H1 (cell line): ENCODE measurements around the gene UCKL1. TPM values are rescaled to one million over a fixed set of nuclear protein-coding genes. Genes with fewer than 3 reads are reported as not detected.

Experiments
- CTCF ChIA-PET: fragments of 300-600 bp; sonication (Branson Sonifier 250); formaldehyde crosslinking; loops from one replicate; lab custom pipeline; 2021; ENCODE audit not compliant: partially characterized antibody; lab: Charles Lee
- POLR2A ChIA-PET: fragments of 300-600 bp; sonication (Branson Sonifier 250); formaldehyde crosslinking; loops from one replicate; lab custom pipeline; 2021; ENCODE audit warnings: inconsistent platforms; ENCODE audit not compliant: partially characterized antibody; lab: Charles Lee
- DNase-seq, 2 experiments: peaks; one replicate each; pipeline versions ENCODE4 v3.0.0 to v3.0.0-alpha.2; 2010 to 2022; ENCODE audit warnings: low spot score in 2 of 2, low read depth in 1 of 2, mixed read lengths in 1 of 2
- FAIRE-seq: peaks from 2 replicates; lab custom pipeline; 2011; peaks lifted over from hg19 to GRCh38; lab: Jason Lieb, UNC
- H2AFZ ChIP-seq: 2 replicates; pipeline ENCODE4 v1.8.1; 2012; ENCODE audit warnings: low read length, inconsistent platforms
- H2AK5ac ChIP-seq: 2 replicates; pipeline ENCODE4 v1.6.1; 2013; ENCODE audit warnings: low read depth, low read length
- H2BK120ac ChIP-seq: replicated peaks from 2 replicates; pipeline ENCODE3; 2013; ENCODE audit warnings: low read depth, low read length, inconsistent platforms
- H2BK12ac ChIP-seq: 2 replicates; pipeline ENCODE4 v1.6.1; 2013; ENCODE audit warnings: low read depth, low read length
- H2BK15ac ChIP-seq: 2 replicates; pipeline ENCODE4 v1.6.1; 2013; ENCODE audit warnings: low read length
- H2BK20ac ChIP-seq: 2 replicates; pipeline ENCODE4 v1.6.1; 2013; ENCODE audit warnings: low read length
- H2BK5ac ChIP-seq: 2 replicates; pipeline ENCODE4 v1.6.1; 2013; ENCODE audit warnings: low read depth, low read length
- H3K14ac ChIP-seq: 2 replicates; pipeline ENCODE4 v1.6.1; 2013; ENCODE audit warnings: inconsistent platforms; ENCODE audit not compliant: insufficient read length
- H3K18ac ChIP-seq: 2 replicates; pipeline ENCODE4 v1.6.1; 2013; ENCODE audit warnings: low read length; ENCODE audit errors: extremely low read depth
- H3K23ac ChIP-seq: 2 replicates; pipeline ENCODE4 v1.6.1; 2013; ENCODE audit warnings: inconsistent platforms; ENCODE audit not compliant: insufficient read length
- H3K23me2 ChIP-seq: 2 replicates; pipeline ENCODE4 v1.6.1; 2013; ENCODE audit warnings: low read depth, low read length
- H3K27ac ChIP-seq: 2 replicates; pipeline ENCODE4 v1.6.1; 2011; ENCODE audit warnings: low read depth, low read length, inconsistent platforms
- H3K27me3 ChIP-seq, 4 experiments: replicated peaks in 1 of 4; 1 replicate in 1 of 4; 2 replicates in 3 of 4; pipeline versions ENCODE4 v1.6.1 to v1.8.1; 2011 to 2013; ENCODE audit warnings: low read length in 3 of 4, mild to moderate bottlenecking in 3 of 4, inconsistent platforms in 2 of 4, mixed read lengths in 2 of 4, moderate library complexity in 1 of 4; ENCODE audit not compliant: control insufficient read depth in 3 of 4, insufficient read depth in 3 of 4; ENCODE audit errors: extremely low read depth in 1 of 4
- H3K36me3 ChIP-seq, 4 experiments: 2 replicates each; pipeline versions ENCODE4 v1.6.1 to v1.8.1; 2011 to 2013; ENCODE audit warnings: mild to moderate bottlenecking in 4 of 4, low read length in 3 of 4, moderate library complexity in 2 of 4, control low read depth in 1 of 4, inconsistent platforms in 1 of 4; ENCODE audit not compliant: insufficient read depth in 4 of 4, control insufficient read depth in 2 of 4
- H3K4ac ChIP-seq: replicated peaks from 2 replicates; pipeline ENCODE3; 2013; ENCODE audit warnings: low read length, low read depth, mixed read lengths, inconsistent platforms; ENCODE audit not compliant: insufficient read length
- H3K4me1 ChIP-seq, 4 experiments: replicated peaks in 1 of 4; 1 replicate in 1 of 4; 2 replicates in 3 of 4; pipeline versions ENCODE4 v1.6.1 to v1.8.1; 2011 to 2013; ENCODE audit warnings: low read length in 3 of 4, inconsistent platforms in 2 of 4, mixed read lengths in 1 of 4; ENCODE audit not compliant: insufficient read depth in 4 of 4, control insufficient read depth in 3 of 4
- H3K4me2 ChIP-seq, 2 experiments: 2 replicates each; pipeline versions ENCODE4 v1.6.1 to v1.8.1; 2011 to 2013; ENCODE audit warnings: low read depth in 2 of 2, low read length in 2 of 2, control low read depth in 1 of 2, inconsistent platforms in 1 of 2, mild to moderate bottlenecking in 1 of 2; ENCODE audit not compliant: insufficient read depth in 1 of 2
- H3K4me3 ChIP-seq, 4 experiments: fragments of 200-600, 300-600 bp in 1 of 4; sonication (generic), shearing (Covaris generic), sonication (Bioruptor Twin) in 1 of 4; 2 replicates each; pipeline versions ENCODE4 v1.5.1 to v1.8.1; 2011 to 2016; ENCODE audit warnings: low read length in 4 of 4, low read depth in 3 of 4, control low read depth in 2 of 4, inconsistent platforms in 2 of 4, mild to moderate bottlenecking in 2 of 4, mixed read lengths in 1 of 4, moderate library complexity in 1 of 4; ENCODE audit not compliant: insufficient read depth in 2 of 4; ENCODE audit errors: extremely low read depth in 1 of 4
- H3K56ac ChIP-seq: replicated peaks from 2 replicates; pipeline ENCODE3; 2013; ENCODE audit warnings: low read depth, mild to moderate bottlenecking, mixed read lengths, low read length, inconsistent platforms; ENCODE audit not compliant: insufficient read length
- H3K79me1 ChIP-seq: 2 replicates; pipeline ENCODE4 v1.6.1; 2013; ENCODE audit warnings: low read depth, low read length, control low read depth
- H3K79me2 ChIP-seq, 2 experiments: 2 replicates each; pipeline versions ENCODE4 v1.6.1 to v1.8.1; 2012 to 2013; ENCODE audit warnings: low read length in 2 of 2, mild to moderate bottlenecking in 2 of 2, inconsistent platforms in 1 of 2; ENCODE audit not compliant: insufficient read depth in 2 of 2, control insufficient read depth in 1 of 2
- H3K9ac ChIP-seq, 4 experiments: replicated peaks in 1 of 4; 1 replicate in 1 of 4; 2 replicates in 3 of 4; pipeline versions ENCODE4 v1.6.1 to v1.8.1; 2011 to 2013; ENCODE audit warnings: low read depth in 3 of 4, low read length in 3 of 4, control low read depth in 2 of 4, mild to moderate bottlenecking in 2 of 4, moderate library complexity in 2 of 4, inconsistent platforms in 1 of 4; ENCODE audit errors: extremely low read depth in 1 of 4
- H3K9me3 ChIP-seq, 2 experiments: 2 replicates each; pipeline versions ENCODE4 v1.6.1 to v1.8.1; 2012 to 2013; ENCODE audit warnings: mild to moderate bottlenecking in 2 of 2, moderate library complexity in 2 of 2, control low read depth in 1 of 2, inconsistent platforms in 1 of 2, low read depth in 1 of 2, low read length in 1 of 2, mixed read lengths in 1 of 2; ENCODE audit not compliant: insufficient read depth in 2 of 2
- H4K20me1 ChIP-seq, 2 experiments: replicated peaks in 1 of 2; 2 replicates each; pipeline versions ENCODE3 to v1.8.1; 2011 to 2013; ENCODE audit warnings: inconsistent platforms in 2 of 2, low read length in 2 of 2, mild to moderate bottlenecking in 1 of 2; ENCODE audit not compliant: insufficient read depth in 2 of 2, control insufficient read depth in 1 of 2
- H4K5ac ChIP-seq: 2 replicates; pipeline ENCODE4 v1.6.1; 2013; ENCODE audit warnings: low read length, low read depth, mixed read lengths, inconsistent platforms; ENCODE audit not compliant: insufficient read length
- H4K8ac ChIP-seq: 2 replicates; pipeline ENCODE4 v1.8.0; 2013; ENCODE audit warnings: mild to moderate bottlenecking, moderate library complexity, low read length, inconsistent platforms; ENCODE audit not compliant: insufficient read depth; ENCODE audit errors: extremely low read depth
- H4K91ac ChIP-seq: replicated peaks from 2 replicates; pipeline ENCODE3; 2013; ENCODE audit warnings: low read length, mixed read lengths, inconsistent platforms; ENCODE audit not compliant: insufficient read length
- EGR1 ChIP-seq: IDR thresholded peaks from 2 replicates; pipeline ENCODE4 v1.6.1; 2011; ENCODE audit warnings: low read depth, low read length, borderline replicate concordance
- FOSL1 ChIP-seq: IDR thresholded peaks from 2 replicates; pipeline ENCODE4 v1.6.1; 2011; ENCODE audit warnings: mild to moderate bottlenecking, low read depth, low read length, moderate library complexity; ENCODE audit not compliant: insufficient read depth
- HDAC6 ChIP-seq: IDR thresholded peaks from one replicate; pipeline ENCODE4 v1.7.1; 2012; ENCODE audit warnings: low read depth, mild to moderate bottlenecking, inconsistent platforms, low read length, moderate library complexity
- MAFK ChIP-seq: IDR thresholded peaks from 2 replicates; pipeline ENCODE4 v1.6.1; 2012; ENCODE audit warnings: low read depth, mild to moderate bottlenecking, improper control_type of control experiment, low read length
- NANOG ChIP-seq: IDR thresholded peaks from 2 replicates; pipeline ENCODE4 v1.6.1; 2011; ENCODE audit warnings: low read length, low read depth, mild to moderate bottlenecking, inconsistent platforms; ENCODE audit not compliant: insufficient read depth, poor library complexity, severe bottlenecking
- POLR2A ChIP-seq, 2 experiments: IDR thresholded peaks; 1 replicate in 1 of 2; 2 replicates in 1 of 2; pipeline ENCODE4 v1.6.1; 2011; ENCODE audit warnings: low read depth in 2 of 2, low read length in 2 of 2, mild to moderate bottlenecking in 2 of 2; ENCODE audit errors: control extremely low read depth in 1 of 2
- POLR2AphosphoS5 ChIP-seq: IDR thresholded peaks from 2 replicates; pipeline ENCODE4 v1.6.1; 2011; ENCODE audit warnings: low read depth, low read length
- RAD21 ChIP-seq, 2 experiments: IDR thresholded peaks in 1 of 2; conservative IDR thresholded peaks in 1 of 2; 2 replicates each; pipeline ENCODE4 v1.6.1; 2011; ENCODE audit warnings: low read depth in 2 of 2, low read length in 2 of 2, improper control_type of control experiment in 1 of 2, inconsistent platforms in 1 of 2, mild to moderate bottlenecking in 1 of 2, moderate library complexity in 1 of 2
- SAP30 ChIP-seq: fragments of 300-600 bp; sonication (generic); IDR thresholded peaks from 2 replicates; pipeline ENCODE4 v1.7.1; 2012; ENCODE audit warnings: low read length, moderate library complexity, mild to moderate bottlenecking, inconsistent platforms; ENCODE audit not compliant: insufficient read depth, insufficient replicate concordance
- SIX5 ChIP-seq: IDR thresholded peaks from 2 replicates; pipeline ENCODE4 v1.6.1; 2011; ENCODE audit warnings: mild to moderate bottlenecking, low read depth, low read length
- SP2 ChIP-seq: IDR thresholded peaks from 2 replicates; pipeline ENCODE4 v1.6.1; 2012; ENCODE audit warnings: mild to moderate bottlenecking, low read length, inconsistent platforms
- ZNF274 ChIP-seq: IDR thresholded peaks from 2 replicates; pipeline ENCODE4 v1.7.0; 2012; ENCODE audit warnings: low read length, borderline replicate concordance; ENCODE audit errors: extremely low read depth
- WGBS, 2 experiments: shearing (Covaris generic) in 1 of 2; methylation state at CpG; one replicate each; pipeline versions ENCODE4 v1.1.6 to v1.1.7; 2013 to 2015; ENCODE audit warnings: low lambda C conversion rate in 2 of 2, mixed read lengths in 2 of 2, inconsistent platforms in 1 of 2, low coverage in 1 of 2, missing lambda C conversion rate in 1 of 2; ENCODE audit not compliant: insufficient replicate concordance in 2 of 2, insufficient coverage in 1 of 2, insufficient read length in 1 of 2; ENCODE audit errors: extremely low coverage in 1 of 2, missing lambda C conversion rate in 1 of 2; 5-methylcytosine and 5-hydroxymethylcytosine counted together
- polyA plus RNA-seq, 7 experiments: library from polyadenylated mRNA; depleted of rRNA in 3 of 7; stranded (reverse) in 5 of 7; unstranded in 2 of 7; fragments of >200 nt in 5 of 7; fragments of 200-250 nt in 2 of 7; gene quantifications; 1 replicate in 5 of 7; 2 replicates in 1 of 7; 4 replicates in 1 of 7; pipeline versions ENCODE4 v1.2.1 to v1.2.3, GENCODE V29; 2011 to 2013; ENCODE audit warnings: missing spikeins in 2 of 7, mixed read lengths in 2 of 7
- total RNA-seq: library from RNA; stranded (reverse); fragmentation: NEBNext Ultra II Directional; extraction: Animal tissue kit (Norgen Biotek cat#: 25700); gene quantifications from 2 replicates; pipeline ENCODE4 v1.2.1, GENCODE V29; 2021

Gene UCKL1
- total and polyA plus RNA-seq, 2 of the 8 experiments (the other 6 are each of a cell fraction or from before 2014, with no cell fraction given): 36.5 to 91.2 TPM

DNA sequence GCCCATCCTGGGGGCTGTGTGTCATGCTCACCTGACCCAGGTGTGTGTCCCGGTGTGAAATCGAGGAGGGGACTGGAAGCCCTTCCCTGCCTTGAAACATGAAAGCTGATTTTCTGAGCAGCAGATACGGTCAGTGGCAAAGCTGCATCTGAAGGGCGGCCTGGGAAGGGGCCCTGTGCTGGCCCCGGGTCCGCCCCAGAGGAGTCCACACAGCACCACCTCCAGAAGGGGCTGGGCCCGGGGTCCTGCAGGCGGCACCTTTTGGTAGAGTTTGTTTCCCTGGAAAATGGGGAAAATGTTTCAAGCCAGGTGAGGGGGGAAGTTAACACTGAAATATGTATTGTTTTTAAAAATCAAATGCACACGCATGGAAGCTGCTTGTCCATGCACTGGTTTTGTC is 20.8 kb downstream of the UCKL1 start:
- no peak overlapping the region for H3K27ac ChIP-seq
- H3K27me3 ChIP-seq: no peaks in the 10 kb centered on the region
- no peak overlapping the region for H2BK15ac ChIP-seq
- no peaks in the 10 kb centered on the region for H3K79me2 ChIP-seq
- peaks cover 2 to 13% (median 9%) of the 10 kb centered on the region in 4 experiments; a peak in 4 of 8 replicates for H3K36me3 ChIP-seq
- POLR2A ChIA-PET: interaction anchor here (1.3 kb wide), 1 partner anchor 197 kb away, joined by 4 read pairs; no protein-coding TSS in a partner anchor
- H3K18ac ChIP-seq: no peak overlapping the region
- no peak overlapping the region for H2AFZ ChIP-seq
- no peak overlapping the region for H3K56ac ChIP-seq
- no peak overlapping the region for H2BK5ac ChIP-seq
- H3K14ac ChIP-seq: no peak overlapping the region
- 0 out of 2 replicates have a peak, but pooled peaks cover 2% of the 10 kb centered on the region for H3K79me1 ChIP-seq
- H4K91ac ChIP-seq: no peak overlapping the region
- CTCF ChIA-PET: interaction anchor here (0.6 to 7.7 kb wide), 15 partner anchors 8 to 373 kb away, joined by 3 to 58 read pairs (median 5); partner anchors contain the start of genes PRPF6 and SAMD10
- no peak overlapping the region for H2AK5ac ChIP-seq
- H3K23me2 ChIP-seq: peaks cover 2% of the 10 kb centered on the region; the same call in 1 of the 2 replicates
- peaks cover 0 to 7% (median 3%) of the 10 kb centered on the region in 4 experiments; a peak in 4 of 7 replicates for H3K4me1 ChIP-seq
- H3K4me3 ChIP-seq: no peak overlapping the region
- H4K20me1 ChIP-seq: peaks cover 8 to 19% of the 10 kb centered on the region in 2 experiments
- no peak overlapping the region for H2BK12ac ChIP-seq
- H3K23ac ChIP-seq: no peak overlapping the region
- FAIRE-seq: no peak
- H2BK120ac ChIP-seq: no peak overlapping the region
- no peak for DNase-seq
- H4K8ac ChIP-seq: no peak overlapping the region
- no peak overlapping the region for H3K4ac ChIP-seq
- H4K5ac ChIP-seq: no peak overlapping the region
- H2BK20ac ChIP-seq: no peak overlapping the region
- no peaks in the 10 kb centered on the region for H3K9me3 ChIP-seq
- no peak overlapping the region for H3K9ac ChIP-seq
- 85% methylated on average over 9 of the region's 9 CpGs; no CpG with 5 or more reads in 1 of the 2 experiments for WGBS, 2 experiments
- no peak overlapping the region for H3K4me2 ChIP-seq
- no peak for TF ChIP-seq MAFK
- TF ChIP-seq SIX5: no peak
- no peak for TF ChIP-seq EGR1
- no peak for TF ChIP-seq SAP30
- no peak for TF ChIP-seq RAD21 (IDR thresholded peaks at IDR 0.05 in 1 of 2, conservative IDR thresholded peaks at IDR 0.05 in 1 of 2; ENCODE audit: low read depth in 2 of 2, low read length in 2 of 2)
- no peak for TF ChIP-seq NANOG
- TF ChIP-seq HDAC6: no peak
- no peak for TF ChIP-seq POLR2A (IDR thresholded peaks at IDR 0.05; ENCODE audit: control extremely low read depth in 1 of 2, low read depth in 2 of 2, low read length in 2 of 2)
- TF ChIP-seq FOSL1: no peak
- no peak for TF ChIP-seq SP2
- no peak for TF ChIP-seq POLR2AphosphoS5
- no peak for TF ChIP-seq ZNF274
